ENCODE measurements around the gene CRYL1.

CRYL1 gene

GRCh38 chr13:20472531-20472930 lies 53.1 kb downstream of the CRYL1 start:
- Histone ChIP-seq H3K79me2 (no peaks in the 10 kb centered on the region), H3K4me3 (ENCODE audit: low read depth, low read length) (no peak overlapping the region), H3K27me3 (ENCODE audit: control insufficient read depth, insufficient read depth, low read length) (no peaks in the 10 kb centered on the region), H3K4me2 (ENCODE audit: low read length) (no peak overlapping the region), H3K27ac (no peak overlapping the region), H3K36me3 (ENCODE audit: control insufficient read depth, insufficient read depth, low read length) (no peaks in the 10 kb centered on the region), H3K4me1 (no peaks in the 10 kb centered on the region), H2AFZ (no peak overlapping the region), H3K9ac (no peak overlapping the region), H3K9me3 (ENCODE audit: control insufficient read depth, low read length) (no peaks in the 10 kb centered on the region)
- TF ChIP-seq, protein P1, sequence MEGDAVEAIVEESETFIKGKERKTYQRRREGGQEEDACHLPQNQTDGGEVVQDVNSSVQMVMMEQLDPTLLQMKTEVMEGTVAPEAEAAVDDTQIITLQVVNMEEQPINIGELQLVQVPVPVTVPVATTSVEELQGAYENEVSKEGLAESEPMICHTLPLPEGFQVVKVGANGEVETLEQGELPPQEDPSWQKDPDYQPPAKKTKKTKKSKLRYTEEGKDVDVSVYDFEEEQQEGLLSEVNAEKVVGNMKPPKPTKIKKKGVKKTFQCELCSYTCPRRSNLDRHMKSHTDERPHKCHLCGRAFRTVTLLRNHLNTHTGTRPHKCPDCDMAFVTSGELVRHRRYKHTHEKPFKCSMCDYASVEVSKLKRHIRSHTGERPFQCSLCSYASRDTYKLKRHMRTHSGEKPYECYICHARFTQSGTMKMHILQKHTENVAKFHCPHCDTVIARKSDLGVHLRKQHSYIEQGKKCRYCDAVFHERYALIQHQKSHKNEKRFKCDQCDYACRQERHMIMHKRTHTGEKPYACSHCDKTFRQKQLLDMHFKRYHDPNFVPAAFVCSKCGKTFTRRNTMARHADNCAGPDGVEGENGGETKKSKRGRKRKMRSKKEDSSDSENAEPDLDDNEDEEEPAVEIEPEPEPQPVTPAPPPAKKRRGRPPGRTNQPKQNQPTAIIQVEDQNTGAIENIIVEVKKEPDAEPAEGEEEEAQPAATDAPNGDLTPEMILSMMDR (IDR thresholded peaks at IDR 0.05): no peak

DNA sequence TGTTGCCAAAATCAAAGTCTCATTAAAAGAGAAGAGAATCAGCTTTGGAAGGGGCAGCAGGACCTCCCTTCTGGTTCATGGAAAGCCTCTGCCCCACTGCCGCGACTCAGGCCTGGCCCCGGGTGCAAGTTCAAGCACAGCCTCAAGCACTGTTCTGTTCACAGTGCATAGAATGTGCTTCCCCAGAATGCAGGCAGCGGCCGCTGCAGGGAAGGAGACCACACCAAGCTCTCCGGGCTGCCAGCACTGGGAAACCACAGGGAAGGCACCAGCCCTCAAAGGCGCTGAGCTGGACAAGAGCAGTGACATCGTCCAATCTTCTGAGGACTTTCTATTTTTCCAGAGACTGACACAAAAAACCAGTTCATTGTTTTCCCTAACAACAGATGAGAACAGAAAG lies 55.5 kb downstream of the CRYL1 start:
- H2AFZ ChIP-seq: no peak overlapping the region
- no peaks in the 10 kb centered on the region for H3K79me2 ChIP-seq
- no peaks in the 10 kb centered on the region for H3K27me3 ChIP-seq (ENCODE audit: control insufficient read depth, insufficient read depth, low read length)
- H3K4me3 ChIP-seq (ENCODE audit: low read depth, low read length): no peak overlapping the region
- H3K9me3 ChIP-seq (ENCODE audit: control insufficient read depth, low read length): no peaks in the 10 kb centered on the region
- TF ChIP-seq, protein P1 (IDR thresholded peaks at IDR 0.05): no peak
- H3K4me2 ChIP-seq (ENCODE audit: low read length): no peak overlapping the region
- no peaks in the 10 kb centered on the region for H3K36me3 ChIP-seq (ENCODE audit: control insufficient read depth, insufficient read depth, low read length)
- no peaks in the 10 kb centered on the region for H3K4me1 ChIP-seq
- no peak overlapping the region for H3K27ac ChIP-seq
- H3K9ac ChIP-seq: no peak overlapping the region

GRCh38 chr13:20466371-20466770 lies 59.3 kb downstream of the CRYL1 start:
- H3K4me2 ChIP-seq (ENCODE audit: low read length): no peak overlapping the region
- TF ChIP-seq, protein P1 (IDR thresholded peaks at IDR 0.05): no peak
- H3K36me3 ChIP-seq (ENCODE audit: control insufficient read depth, insufficient read depth, low read length): no peaks in the 10 kb centered on the region
- no peaks in the 10 kb centered on the region for H3K9me3 ChIP-seq (ENCODE audit: control insufficient read depth, low read length)
- no peaks in the 10 kb centered on the region for H3K79me2 ChIP-seq
- no peaks in the 10 kb centered on the region for H3K27me3 ChIP-seq (ENCODE audit: control insufficient read depth, insufficient read depth, low read length)
- no peak overlapping the region for H3K27ac ChIP-seq
- no peak overlapping the region for H2AFZ ChIP-seq
- no peak overlapping the region for H3K4me3 ChIP-seq (ENCODE audit: low read depth, low read length)
- no peak overlapping the region for H3K9ac ChIP-seq
- no peaks in the 10 kb centered on the region for H3K4me1 ChIP-seq

DNA sequence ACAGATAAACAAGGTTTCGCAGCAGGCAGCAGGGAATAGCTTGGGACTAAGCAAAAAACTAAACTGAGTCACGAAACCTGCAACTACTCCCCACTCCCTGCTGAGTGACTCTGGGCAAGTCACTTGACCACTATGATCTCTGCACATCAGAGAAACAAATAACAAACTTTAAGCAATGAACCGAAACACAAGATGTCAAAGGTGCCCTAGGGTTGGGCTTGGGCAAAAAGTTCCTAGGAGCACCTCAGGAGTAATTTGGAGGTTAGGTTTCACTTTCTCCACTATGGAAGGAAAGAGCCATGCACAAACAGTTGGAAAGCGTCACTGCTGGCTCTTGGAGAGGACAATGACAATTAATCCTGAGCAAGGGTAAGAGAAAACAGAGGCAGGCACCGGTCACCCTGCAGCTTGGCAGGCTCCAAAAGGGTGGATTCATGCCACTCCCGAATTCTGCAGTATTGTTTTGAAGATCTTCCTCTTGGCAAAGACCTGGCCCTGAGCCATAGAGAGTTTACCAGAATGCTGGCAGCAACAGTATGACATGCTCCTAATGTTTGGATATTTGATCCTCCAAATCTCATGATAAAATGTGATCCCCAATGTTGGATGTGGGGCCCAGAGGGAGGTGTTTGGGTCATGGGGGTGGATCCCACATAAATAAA lies 60.3 kb downstream of the CRYL1 start:
- H2AFZ ChIP-seq: no peak overlapping the region
- no peaks in the 10 kb centered on the region for H3K27me3 ChIP-seq (ENCODE audit: control insufficient read depth, insufficient read depth, low read length)
- H3K9me3 ChIP-seq (ENCODE audit: control insufficient read depth, low read length): no peaks in the 10 kb centered on the region
- H3K36me3 ChIP-seq (ENCODE audit: control insufficient read depth, insufficient read depth, low read length): no peaks in the 10 kb centered on the region
- no peak overlapping the region for H3K27ac ChIP-seq
- H3K4me3 ChIP-seq (ENCODE audit: low read depth, low read length): no peak overlapping the region
- peak overlapping the region; percentile 18 for H3K4me2 ChIP-seq (ENCODE audit: low read length)
- no peak overlapping the region for H3K9ac ChIP-seq
- TF ChIP-seq, protein P1 (IDR thresholded peaks at IDR 0.05): no peak
- H3K79me2 ChIP-seq: no peaks in the 10 kb centered on the region
- H3K4me1 ChIP-seq: no peaks in the 10 kb centered on the region

DNA sequence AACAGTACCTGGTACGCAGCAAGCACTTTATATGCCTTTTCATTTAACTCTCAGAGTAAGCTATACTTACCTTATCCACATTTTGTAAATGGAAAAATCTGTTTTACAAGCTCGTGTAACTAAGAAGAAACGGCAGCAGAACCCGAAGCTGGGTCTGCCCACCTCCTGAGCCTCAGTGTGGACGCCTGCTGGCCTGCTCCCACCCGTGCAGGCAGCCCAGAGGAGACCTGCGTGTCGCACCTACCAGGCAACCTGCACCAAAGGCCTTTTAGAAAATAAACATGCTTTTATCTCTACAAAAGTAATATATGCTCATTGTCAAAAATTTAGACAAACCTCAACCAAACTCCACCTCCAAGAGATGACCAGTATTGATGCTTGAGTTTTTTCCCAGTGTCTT lies 62.7 kb downstream of the CRYL1 start:
- H3K79me2 ChIP-seq: no peaks in the 10 kb centered on the region
- no peak overlapping the region for H3K4me2 ChIP-seq (ENCODE audit: low read length)
- no peak overlapping the region for H2AFZ ChIP-seq
- no peaks in the 10 kb centered on the region for H3K36me3 ChIP-seq (ENCODE audit: control insufficient read depth, insufficient read depth, low read length)
- TF ChIP-seq, protein P1 (IDR thresholded peaks at IDR 0.05): no peak
- no peaks in the 10 kb centered on the region for H3K27me3 ChIP-seq (ENCODE audit: control insufficient read depth, insufficient read depth, low read length)
- H3K4me3 ChIP-seq (ENCODE audit: low read depth, low read length): no peak overlapping the region
- H3K4me1 ChIP-seq: no peaks in the 10 kb centered on the region
- no peaks in the 10 kb centered on the region for H3K9me3 ChIP-seq (ENCODE audit: control insufficient read depth, low read length)
- H3K9ac ChIP-seq: no peak overlapping the region
- H3K27ac ChIP-seq: no peak overlapping the region

Measured in parathyroid adenoma (tissue), 2 donors.